ENCODE data around the gene DPYD.
"Not testable (repeated sequence)": the region's sequence is repeated elsewhere in the genome, so short reads cannot be mapped to it uniquely, and the experiment has no call there.

Gene DPYD

GRCh38 chr1:97364086-97364485 lies 556.7 kb downstream of the DPYD start:
- DNase-seq (ENCODE audit: low spot score), result no peak

GRCh38 chr1:97356309-97356708 lies 564.5 kb downstream of the DPYD start:
- DNase-seq (ENCODE audit: low spot score), result no peak

GRCh38 chr1:97352936-97353382 lies 567.9 kb downstream of the DPYD start:
- no peak for DNase-seq (ENCODE audit: low spot score)

- no peak for DNase-seq (ENCODE audit: low spot score)
Measured at GRCh38 chr1:97351846-97352245, 569.0 kb downstream of the DPYD start.

GRCh38 chr1:97350662-97351061 lies 570.2 kb downstream of the DPYD start:
- DNase-seq (ENCODE audit: low spot score), result no peak

GRCh38 chr1:97350241-97350640 lies 570.6 kb downstream of the DPYD start:
- no peak for DNase-seq (ENCODE audit: low spot score)

GRCh38 chr1:97349794-97350193 lies 571.0 kb downstream of the DPYD start:
- not testable (repeated sequence) for DNase-seq (ENCODE audit: low spot score)

GRCh38 chr1:97348599-97349265 lies 572.1 kb downstream of the DPYD start:
- DNase-seq (ENCODE audit: low spot score), result no peak

- no peak for DNase-seq (ENCODE audit: low spot score)
Measured at GRCh38 chr1:97340951-97341350, 579.9 kb downstream of the DPYD start.

GRCh38 chr1:97338347-97338746 lies 582.5 kb downstream of the DPYD start:
- DNase-seq (ENCODE audit: low spot score), result no peak

GRCh38 chr1:97337250-97338030 lies 583.4 kb downstream of the DPYD start:
- DNase-seq (ENCODE audit: low spot score), result no peak

GRCh38 chr1:97334454-97334853 lies 586.4 kb downstream of the DPYD start:
- no peak for DNase-seq (ENCODE audit: low spot score)

- no peak for DNase-seq (ENCODE audit: low spot score)
Measured at GRCh38 chr1:97332716-97333115, 588.1 kb downstream of the DPYD start.

GRCh38 chr1:97331165-97331564 lies 589.7 kb downstream of the DPYD start:
- DNase-seq (ENCODE audit: low spot score), result no peak

- DNase-seq (ENCODE audit: low spot score), result no peak
Measured at GRCh38 chr1:97314685-97315084, 606.1 kb downstream of the DPYD start.

GRCh38 chr1:97308131-97308530 lies 612.7 kb downstream of the DPYD start:
- DNase-seq (ENCODE audit: low spot score), result no peak

- DNase-seq (ENCODE audit: low spot score), result no peak
Measured at GRCh38 chr1:97307568-97307967, 613.3 kb downstream of the DPYD start.

- DNase-seq (ENCODE audit: low spot score), result no peak
Measured at GRCh38 chr1:97307151-97307550, 613.7 kb downstream of the DPYD start.

GRCh38 chr1:97306504-97306903 lies 614.3 kb downstream of the DPYD start:
- no peak for DNase-seq (ENCODE audit: low spot score)

- DNase-seq (ENCODE audit: low spot score), result no peak
Measured at GRCh38 chr1:97304366-97304765, 616.5 kb downstream of the DPYD start.

GRCh38 chr1:97298966-97299365 lies 621.9 kb downstream of the DPYD start:
- no peak for DNase-seq (ENCODE audit: low spot score)

- no peak for DNase-seq (ENCODE audit: low spot score)
Measured at GRCh38 chr1:97297611-97298010, 623.2 kb downstream of the DPYD start.

GRCh38 chr1:97281962-97282361 lies 638.9 kb downstream of the DPYD start:
- no peak for DNase-seq (ENCODE audit: low spot score)

Data from cerebellar cortex (tissue), 1 donor.